NCI-H748 (cell line): ENCODE results near the gene WBP2.
"Not testable (repeated sequence)": the region's sequence is repeated elsewhere in the genome, so short reads cannot be mapped to it uniquely, and the experiment has no call there.

Experiments used
- DNase-seq: peaks from one replicate; lab custom pipeline; 2025; ENCODE audit not compliant: unreplicated experiment; lab: John Stamatoyannopoulos, UW

WBP2 gene

GRCh38 chr17:75889454-75889853, 34.3 kb upstream of the WBP2 start:
- DNase-seq = no peak

GRCh38 chr17:75888484-75888883, 33.3 kb upstream of the WBP2 start:
- no peak for DNase-seq

DNA sequence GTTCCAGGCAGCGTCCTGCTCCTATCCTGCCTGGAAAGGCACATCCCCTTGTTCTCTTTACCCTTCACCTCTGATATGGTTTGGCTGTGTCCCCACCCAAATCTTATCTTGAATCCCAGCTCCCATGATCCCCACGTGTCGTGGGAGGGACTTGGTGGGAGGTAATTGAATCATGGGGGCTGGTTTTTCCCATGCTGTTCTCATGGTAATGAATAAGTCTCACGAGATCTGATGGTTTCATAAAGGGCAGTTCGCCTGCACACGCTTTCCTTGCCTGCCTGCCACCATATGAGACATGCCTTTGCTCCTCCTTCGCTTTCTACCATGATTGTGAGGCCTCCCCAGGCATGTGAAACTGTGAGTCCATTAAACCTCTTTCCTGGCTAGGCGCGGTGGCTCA, 30.7 kb upstream of the WBP2 start:
- DNase-seq = not testable (repeated sequence)

- DNase-seq = no peak
Observed at GRCh38 chr17:75885431-75885830, 30.3 kb upstream of the WBP2 start.

DNA sequence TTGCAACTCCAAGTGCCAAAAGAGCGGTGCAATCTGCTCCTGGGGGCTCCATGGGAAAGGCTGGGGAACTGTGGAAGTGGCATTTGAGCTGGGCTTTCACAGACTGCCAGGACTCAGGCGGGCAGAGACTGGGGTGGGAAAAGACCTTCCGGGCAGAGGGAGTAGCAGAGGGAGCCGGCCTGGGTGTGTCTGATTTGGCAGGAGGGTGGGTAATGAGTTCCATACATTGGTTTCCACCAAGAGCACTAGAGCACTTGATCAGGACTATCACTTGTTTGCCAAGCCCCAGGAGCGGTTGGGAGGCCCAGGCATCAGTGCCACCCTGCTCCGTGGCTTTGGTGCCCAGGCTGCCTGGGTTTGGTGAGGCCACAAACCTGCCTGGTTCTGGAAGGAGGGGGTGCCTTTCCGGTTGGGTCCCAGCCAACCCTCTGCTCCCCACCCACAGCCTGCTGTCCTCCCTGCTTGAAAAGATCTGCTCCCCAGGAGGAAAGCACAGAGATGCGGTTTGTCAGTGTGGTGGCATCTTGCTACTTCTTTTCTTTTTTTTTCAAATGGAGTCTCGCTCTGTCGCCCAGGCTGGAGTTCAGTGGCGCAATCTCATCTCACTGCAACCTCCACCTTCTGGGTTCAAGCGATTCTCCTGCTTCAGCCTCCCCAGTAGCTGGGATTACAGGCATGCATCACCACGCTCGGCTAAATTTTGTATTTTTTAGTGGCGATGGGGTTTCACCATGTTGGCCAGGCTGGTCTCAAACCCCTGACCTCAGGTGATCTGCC, 26.7 kb upstream of the WBP2 start:
- DNase-seq = no peak

DNA sequence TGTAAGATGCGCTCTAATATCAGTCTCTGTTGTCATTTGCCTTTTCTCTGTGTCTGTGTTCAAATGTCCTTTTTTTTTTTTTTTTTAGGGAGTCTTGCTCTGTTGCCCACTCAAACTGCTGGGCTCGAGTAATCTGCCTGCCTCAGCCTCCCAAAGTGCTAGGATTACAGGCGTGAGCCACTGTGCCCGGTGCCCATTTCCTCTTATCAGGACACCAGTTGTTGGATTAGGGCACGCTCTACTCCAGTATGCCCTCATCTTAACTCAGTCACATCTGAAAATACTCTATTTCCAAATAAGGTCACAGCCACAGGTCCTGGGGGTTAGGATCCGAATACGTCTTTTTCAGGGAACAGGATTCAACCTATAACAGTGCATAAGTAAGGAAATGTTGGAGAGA, 25.1 kb upstream of the WBP2 start:
- no peak for DNase-seq

DNA sequence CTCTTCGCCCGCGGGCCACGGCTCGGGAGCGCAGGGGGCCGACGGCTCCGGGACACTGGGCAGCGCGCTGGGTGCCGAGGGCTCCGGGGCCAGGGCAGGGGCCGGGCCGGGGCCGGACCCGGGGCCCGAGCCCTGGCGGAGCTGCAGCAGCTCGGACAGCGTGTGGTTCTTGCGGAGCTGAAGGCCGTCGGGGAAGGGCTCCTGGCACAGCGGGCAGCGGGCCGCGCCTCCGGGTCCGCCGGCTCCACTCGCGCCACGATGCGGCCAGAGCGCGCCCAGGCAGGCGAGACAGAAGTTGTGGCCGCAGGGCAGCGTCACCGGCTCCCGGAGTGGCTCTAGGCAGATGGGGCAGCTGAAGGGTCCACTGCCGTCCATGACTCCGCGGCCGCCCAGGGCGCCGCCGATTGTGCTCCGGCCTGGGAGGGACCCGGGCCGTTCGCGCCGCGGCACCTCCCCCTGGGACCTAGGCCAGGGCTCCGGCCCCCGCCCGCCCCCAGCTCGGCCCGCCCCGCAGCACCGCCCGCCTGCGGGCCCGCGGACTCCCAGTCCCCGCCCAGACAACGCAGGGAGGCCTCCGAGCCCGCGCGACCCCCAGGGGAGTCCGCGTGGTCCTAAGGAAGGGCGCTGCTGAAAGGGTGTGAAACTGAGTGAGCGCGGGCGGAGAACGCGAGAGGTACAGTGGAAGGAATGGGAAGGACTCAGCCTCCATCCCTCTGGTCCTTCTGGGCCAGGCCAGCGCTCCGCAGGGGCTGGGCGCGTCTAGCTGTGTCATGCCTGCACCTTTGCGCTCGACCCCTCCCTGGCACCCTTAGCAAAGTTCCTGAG, 23.3 kb upstream of the WBP2 start, which contains the start of gene TRIM47:
Gene TRIM47 (minus strand): TSS at position 408 of the 825 bp plus-strand sequence. CDS start 33 bp downstream, at position 375.
- DNase-seq = peak; percentile 40

GRCh38 chr17:75877752-75878173, 22.6 kb upstream of the WBP2 start:
- DNase-seq = peak; percentile 73

- DNase-seq = no peak
Observed at GRCh38 chr17:75876938-75877751, 22.0 kb upstream of the WBP2 start.

- no peak for DNase-seq
Observed at GRCh38 chr17:75876190-75876937, 21.2 kb upstream of the WBP2 start.

- DNase-seq = no peak
Observed at GRCh38 chr17:75875940-75876189, 20.7 kb upstream of the WBP2 start.

- DNase-seq = no peak
Observed at GRCh38 chr17:75875182-75875939, 20.2 kb upstream of the WBP2 start.

DNA sequence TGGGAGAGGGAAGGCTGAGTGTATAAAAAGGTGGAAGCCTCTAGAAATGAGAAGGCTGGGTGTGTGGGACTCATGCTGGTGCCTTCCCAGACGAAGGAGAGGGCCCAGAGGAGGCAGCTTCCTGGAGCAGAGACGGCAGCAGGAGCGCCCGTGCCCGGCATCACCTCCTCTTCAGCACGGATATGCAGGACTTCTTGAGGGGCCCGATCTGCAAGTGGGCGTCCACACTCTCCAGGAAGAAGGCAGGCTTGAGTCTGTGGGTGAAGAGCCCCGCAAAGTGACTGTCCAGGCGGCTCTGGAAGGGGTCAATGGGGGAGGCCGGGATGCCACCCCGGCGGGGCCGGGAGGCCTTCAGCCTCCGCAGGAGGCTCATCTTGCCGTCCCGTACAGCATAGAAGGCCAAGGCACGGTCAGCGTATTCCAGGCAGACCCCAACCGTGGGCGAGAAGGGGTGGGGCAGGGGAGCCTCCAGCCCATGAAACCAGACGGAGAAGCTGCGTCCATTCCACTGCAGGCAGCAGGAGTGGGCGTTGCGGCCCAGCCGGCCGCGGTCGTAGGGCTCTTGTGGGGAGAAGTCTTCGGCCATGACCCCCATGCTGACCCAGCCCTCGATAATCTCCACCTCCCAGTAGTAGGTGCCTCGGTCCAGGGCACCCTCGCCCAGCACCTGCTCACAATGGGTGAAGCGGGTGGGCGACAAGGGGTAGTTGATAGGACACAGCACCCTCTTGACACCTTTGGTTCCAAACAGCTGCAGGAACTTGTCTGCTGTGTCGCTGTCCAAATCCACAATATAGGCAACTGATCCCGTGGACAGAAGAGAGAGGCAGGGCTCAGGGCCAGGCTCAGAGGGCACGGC, 19.4 kb upstream of the WBP2 start:
- no peak for DNase-seq

DNA sequence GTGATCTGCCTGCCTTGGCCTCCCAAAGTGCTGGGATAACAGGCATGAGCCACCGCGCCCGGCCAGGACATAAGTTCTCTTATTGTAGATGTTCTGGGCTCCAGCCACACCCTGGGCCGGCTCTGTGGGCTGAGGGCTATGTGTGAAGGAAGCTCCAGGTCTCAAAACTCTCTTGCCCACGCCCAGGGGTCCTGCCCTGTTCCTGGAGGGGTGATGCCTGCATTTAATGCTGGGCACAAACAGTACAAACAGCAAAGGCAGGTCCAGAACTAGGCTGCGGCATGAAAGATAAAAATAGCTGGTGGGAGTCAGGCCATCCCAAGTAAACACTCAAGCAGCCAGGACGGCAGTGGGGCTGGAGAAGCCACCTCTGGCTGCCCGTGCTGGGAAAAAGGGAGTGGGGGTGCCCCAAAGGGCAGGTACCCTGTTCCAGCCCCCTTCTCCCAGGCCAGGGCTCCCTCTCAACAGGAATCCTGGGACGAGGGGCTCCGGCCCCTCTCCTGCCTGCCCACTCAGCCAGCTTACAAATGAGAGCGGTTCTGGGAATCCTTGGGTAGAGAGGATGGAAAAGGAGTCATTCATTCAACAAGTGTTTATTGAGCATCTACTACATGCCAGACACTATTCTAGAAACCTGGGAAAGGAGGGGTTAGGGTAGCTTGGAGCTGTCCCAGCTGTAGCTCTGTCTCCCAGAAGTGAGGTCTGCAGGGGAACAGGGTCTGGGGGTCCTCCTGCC, 18.6 kb upstream of the WBP2 start:
- DNase-seq = no peak

DNA sequence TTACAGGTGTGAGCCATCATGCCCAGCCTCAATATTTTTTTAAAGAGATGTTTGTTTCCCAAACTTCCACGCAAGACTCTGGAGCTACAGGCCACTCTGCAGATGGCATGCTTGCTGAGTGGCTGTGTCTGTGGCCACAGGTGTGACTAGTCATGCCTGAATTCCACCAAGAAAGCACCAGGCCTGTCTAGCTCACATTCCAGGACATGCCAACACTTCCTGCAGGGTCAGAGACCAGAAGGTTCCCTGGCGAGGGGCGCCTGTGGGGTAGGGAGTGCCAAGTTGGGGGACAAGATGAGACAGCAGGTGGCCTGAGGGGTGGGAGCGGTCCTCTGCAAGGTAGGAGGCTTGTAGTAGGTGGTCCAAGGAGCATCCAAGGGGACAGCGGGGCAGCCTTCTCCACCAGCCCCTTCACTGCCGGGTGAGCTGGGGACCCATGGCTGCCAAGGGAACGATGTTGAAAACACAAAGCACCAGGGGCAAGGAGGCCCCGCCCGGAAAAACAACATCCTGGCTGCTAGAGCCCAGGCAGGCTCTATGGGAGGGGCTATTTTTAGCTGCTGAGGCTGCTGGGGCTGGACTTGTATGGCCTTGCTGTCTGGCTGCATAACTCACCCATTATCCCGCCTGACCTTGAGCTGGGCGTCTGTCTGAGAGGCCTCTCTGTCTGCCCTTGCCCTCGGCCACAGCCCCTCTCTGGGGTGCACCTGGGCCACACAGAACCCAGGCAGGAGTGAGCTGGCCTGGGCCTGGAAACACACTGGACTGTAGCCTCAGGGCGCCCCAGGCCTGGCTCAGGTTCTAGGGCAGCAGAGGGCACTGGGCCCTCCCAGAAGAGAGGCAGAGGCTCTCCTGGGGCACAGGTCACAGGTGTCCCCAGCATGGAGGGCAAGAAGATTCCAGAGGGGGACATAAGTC, 17.6 kb upstream of the WBP2 start:
- peak; percentile 33 for DNase-seq

DNA sequence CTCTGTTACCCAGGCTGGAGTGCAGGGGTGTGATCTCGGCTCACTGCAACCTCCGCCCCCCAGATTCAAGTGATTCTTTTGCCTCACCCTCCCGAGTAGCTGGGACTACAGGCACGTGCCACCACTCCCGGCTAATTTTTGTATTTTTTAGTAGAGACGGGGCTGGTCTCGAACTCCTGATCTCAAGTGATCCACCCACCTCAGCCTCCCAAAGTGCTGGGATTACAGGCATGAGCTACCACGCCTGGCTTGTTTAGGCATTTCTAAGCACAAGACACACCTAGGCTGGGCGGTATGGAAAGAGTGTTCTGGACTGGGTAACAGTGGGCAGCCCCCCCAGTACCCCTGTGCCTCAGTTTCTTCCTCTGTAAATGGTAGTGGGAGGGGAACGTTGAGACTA, 15.1 kb upstream of the WBP2 start:
- not testable (repeated sequence) for DNase-seq
